HG03108 (cell line): ENCODE results near the gene UBTD2.
"Not testable (repeated sequence)": the region's sequence is repeated elsewhere in the genome, so short reads cannot be mapped to it uniquely, and the experiment has no call there.

Experiments
- ATAC-seq: cut with Tn5 transposase; IDR thresholded peaks from one replicate; pipeline ENCODE4 v1.9.1; 2021; ENCODE audit warnings: moderate library complexity; ENCODE audit not compliant: unreplicated experiment

Gene UBTD2

GRCh38 chr5:172252501-172252900 is 31.1 kb downstream of the UBTD2 start:
- ATAC-seq = no peak

- no peak for ATAC-seq
Observed at GRCh38 chr5:172251419-172251818, 32.1 kb downstream of the UBTD2 start.

- ATAC-seq = no peak
Observed at GRCh38 chr5:172248637-172249036, 34.9 kb downstream of the UBTD2 start.

GRCh38 chr5:172245703-172246125 is 37.9 kb downstream of the UBTD2 start:
- no peak for ATAC-seq

GRCh38 chr5:172245046-172245445 is 38.5 kb downstream of the UBTD2 start:
- no peak for ATAC-seq

GRCh38 chr5:172243302-172243701 is 40.3 kb downstream of the UBTD2 start:
- no peak for ATAC-seq

GRCh38 chr5:172238334-172238733 is 45.2 kb downstream of the UBTD2 start:
- no peak for ATAC-seq

GRCh38 chr5:172235827-172236736 is 47.5 kb downstream of the UBTD2 start:
- no peak for ATAC-seq

- ATAC-seq = peak; percentile 65
Observed at GRCh38 chr5:172235132-172235780, 48.3 kb downstream of the UBTD2 start.

- ATAC-seq = no peak
Observed at GRCh38 chr5:172234031-172234430, 49.5 kb downstream of the UBTD2 start.

GRCh38 chr5:172229904-172230303 is 53.7 kb downstream of the UBTD2 start:
- ATAC-seq = no peak

- no peak for ATAC-seq
Observed at GRCh38 chr5:172224996-172225395, 58.6 kb downstream of the UBTD2 start.

- ATAC-seq = peak; percentile 79
Observed at GRCh38 chr5:172223901-172224873, 59.4 kb downstream of the UBTD2 start.

GRCh38 chr5:172219296-172219695 is 64.3 kb downstream of the UBTD2 start:
- ATAC-seq = no peak

- no peak for ATAC-seq
Observed at GRCh38 chr5:172216345-172216744, 67.2 kb downstream of the UBTD2 start.

- ATAC-seq = no peak
Observed at GRCh38 chr5:172213126-172213525, 70.4 kb downstream of the UBTD2 start.

- no peak for ATAC-seq
Observed at GRCh38 chr5:172211676-172212075, 71.9 kb downstream of the UBTD2 start.

GRCh38 chr5:172209714-172210113 is 73.8 kb downstream of the UBTD2 start:
- ATAC-seq = no peak

- no peak for ATAC-seq
Observed at GRCh38 chr5:172207511-172207910, 76.1 kb downstream of the UBTD2 start.

GRCh38 chr5:172205984-172206383 is 77.6 kb downstream of the UBTD2 start:
- not testable (repeated sequence) for ATAC-seq

GRCh38 chr5:172200476-172200875 is 83.1 kb downstream of the UBTD2 start:
- ATAC-seq = no peak
